ENCODE measurements around the gene MESP1. TPM values are rescaled to one million over a fixed set of nuclear protein-coding genes. Genes with fewer than 3 reads are reported as not detected.
A peak's percentile ranks its signal among the peaks of the same experiment; 100 is the strongest.

The MESP1 gene
- total and polyA plus RNA-seq, 4 experiments from 2014 or later: 0.53 to 1.2 (median 0.74) TPM

- Mint-ChIP-seq H3K27me3 (peaks cover 2 to 6% of the 10 kb centered on the region in 2 donors), H3K36me3 (no peaks in the 10 kb centered on the region), H3K4me1 (no peaks in the 10 kb centered on the region), H3K27ac (no peak overlapping the region), H3K9me3 (no peaks in the 10 kb centered on the region), H3K4me3 (no peak overlapping the region)
- no peak overlapping the region for H3K27ac ChIP-seq (ENCODE audit: low read depth, low read length)
- ChIA-PET CTCF (ENCODE audit: partially characterized antibody) (interaction anchor here (1.1 kb wide), 1 partner anchor 46 kb away, joined by 3 read pairs; no protein-coding TSS in a partner anchor), POLR2A (ENCODE audit: partially characterized antibody) (no interaction called here)
- peaks cover 3% of the 10 kb centered on the region for H3K4me1 ChIP-seq (ENCODE audit: insufficient read depth, low read length)
- intact Hi-C loops (cut with micrococcal nuclease): no loop called here
- no peaks in the 10 kb centered on the region for H3K36me3 ChIP-seq (ENCODE audit: insufficient read depth, low read length)
- H3K4me3 ChIP-seq (ENCODE audit: low read length in 2 of 2): no peak overlapping the region
- H3K27me3 ChIP-seq (ENCODE audit: insufficient read depth, low read length): peaks cover 7% of the 10 kb centered on the region
- DNase-seq: no peak
- no peaks in the 10 kb centered on the region for H3K9me3 ChIP-seq (ENCODE audit: control insufficient read depth in 1 of 2, low read length in 2 of 2)
These were observed 22.0 kb upstream of the MESP1 start for GRCh38 chr15:89772932-89773583.

GRCh38 chr15:89770041-89770440 is 19.0 kb upstream of the MESP1 start:
- Mint-ChIP-seq H3K27me3 (peaks cover 2% of the 10 kb centered on the region in 2 donors), H3K4me3 (no peak overlapping the region), H3K9me3 (no peaks in the 10 kb centered on the region), H3K36me3 (no peaks in the 10 kb centered on the region), H3K27ac (no peak overlapping the region), H3K4me1 (no peaks in the 10 kb centered on the region)
- no peak for DNase-seq
- H3K27ac ChIP-seq (ENCODE audit: low read depth, low read length): no peak overlapping the region
- no peaks in the 10 kb centered on the region for H3K36me3 ChIP-seq (ENCODE audit: insufficient read depth, low read length)
- H3K4me1 ChIP-seq (ENCODE audit: insufficient read depth, low read length): no peaks in the 10 kb centered on the region
- no peak overlapping the region for H3K4me3 ChIP-seq (ENCODE audit: low read length in 2 of 2)
- CTCF ChIA-PET (ENCODE audit: partially characterized antibody): interaction anchor here (1.0 to 1.2 kb wide), 2 partner anchors 9 to 30 kb away, joined by 3 to 4 read pairs; no protein-coding TSS in a partner anchor
- no peaks in the 10 kb centered on the region for H3K27me3 ChIP-seq (ENCODE audit: insufficient read depth, low read length)
- POLR2A ChIA-PET (ENCODE audit: partially characterized antibody): no interaction called here
- H3K9me3 ChIP-seq (ENCODE audit: control insufficient read depth in 1 of 2, low read length in 2 of 2): no peaks in the 10 kb centered on the region
- intact Hi-C loops (cut with micrococcal nuclease): no loop called here

GRCh38 chr15:89769366-89769765 is 18.3 kb upstream of the MESP1 start:
- H3K27ac Mint-ChIP-seq: no peak overlapping the region
- intact Hi-C loops (cut with micrococcal nuclease): no loop called here
- H3K4me1 ChIP-seq (ENCODE audit: insufficient read depth, low read length): no peaks in the 10 kb centered on the region

GRCh38 chr15:89768071-89768500 is 17.0 kb upstream of the MESP1 start:
- POLR2A ChIA-PET (ENCODE audit: partially characterized antibody): no interaction called here
- no peak overlapping the region for H3K27ac Mint-ChIP-seq
- Histone ChIP-seq H3K27ac (ENCODE audit: low read depth, low read length) (no peak overlapping the region), H3K27me3 (ENCODE audit: insufficient read depth, low read length) (no peaks in the 10 kb centered on the region), H3K4me1 (ENCODE audit: insufficient read depth, low read length) (no peaks in the 10 kb centered on the region), H3K4me3 (ENCODE audit: low read length in 2 of 2) (no peak overlapping the region), H3K9me3 (ENCODE audit: control insufficient read depth in 1 of 2, low read length in 2 of 2) (no peaks in the 10 kb centered on the region), H3K36me3 (ENCODE audit: insufficient read depth, low read length) (no peaks in the 10 kb centered on the region)
- intact Hi-C loops (cut with micrococcal nuclease): no loop called here
- DNase-seq: no peak
- H3K36me3 Mint-ChIP-seq: no peaks in the 10 kb centered on the region
- CTCF ChIA-PET (ENCODE audit: partially characterized antibody): interaction anchor here (0.6 to 1.2 kb wide), 3 partner anchors 17 to 30 kb away, joined by 3 read pairs; partner anchors contain the start of gene MESP1
- no peak overlapping the region for H3K4me3 Mint-ChIP-seq
- H3K4me1 Mint-ChIP-seq: no peaks in the 10 kb centered on the region
- no peaks in the 10 kb centered on the region for H3K27me3 Mint-ChIP-seq
- H3K9me3 Mint-ChIP-seq: no peaks in the 10 kb centered on the region

More at GRCh38 chr15:89769366-89769765, 18.3 kb upstream of the MESP1 start:
- H3K9me3 ChIP-seq (ENCODE audit: control insufficient read depth in 1 of 2, low read length in 2 of 2): no peaks in the 10 kb centered on the region
- no peaks in the 10 kb centered on the region for H3K36me3 ChIP-seq (ENCODE audit: insufficient read depth, low read length)
- H3K9me3 Mint-ChIP-seq: no peaks in the 10 kb centered on the region
- CTCF ChIA-PET (ENCODE audit: partially characterized antibody): no interaction called here
- no peak overlapping the region for H3K4me3 ChIP-seq (ENCODE audit: low read length in 2 of 2)
- no peaks in the 10 kb centered on the region for H3K4me1 Mint-ChIP-seq
- no peak overlapping the region for H3K4me3 Mint-ChIP-seq
- DNase-seq: no peak
- no peak overlapping the region for H3K27ac ChIP-seq (ENCODE audit: low read depth, low read length)
- H3K36me3 Mint-ChIP-seq: no peaks in the 10 kb centered on the region
- H3K27me3 Mint-ChIP-seq: peaks cover 2% of the 10 kb centered on the region in 2 donors
- H3K27me3 ChIP-seq (ENCODE audit: insufficient read depth, low read length): no peaks in the 10 kb centered on the region
- POLR2A ChIA-PET (ENCODE audit: partially characterized antibody): no interaction called here

GRCh38 chr15:89767411-89767915 is 16.4 kb upstream of the MESP1 start:
- Mint-ChIP-seq H3K9me3 (no peaks in the 10 kb centered on the region), H3K27me3 (no peaks in the 10 kb centered on the region), H3K27ac (no peak overlapping the region), H3K36me3 (no peaks in the 10 kb centered on the region), H3K4me3 (no peak overlapping the region), H3K4me1 (no peaks in the 10 kb centered on the region)
- ChIA-PET CTCF (ENCODE audit: partially characterized antibody) (interaction anchor here (0.7 to 1.2 kb wide), 2 partner anchors 27 to 29 kb away, joined by 3 read pairs; no protein-coding TSS in a partner anchor), POLR2A (ENCODE audit: partially characterized antibody) (no interaction called here)
- Histone ChIP-seq H3K27ac (ENCODE audit: low read depth, low read length) (no peak overlapping the region), H3K9me3 (ENCODE audit: control insufficient read depth in 1 of 2, low read length in 2 of 2) (no peaks in the 10 kb centered on the region), H3K4me3 (ENCODE audit: low read length in 2 of 2) (no peak overlapping the region), H3K4me1 (ENCODE audit: insufficient read depth, low read length) (no peaks in the 10 kb centered on the region), H3K27me3 (ENCODE audit: insufficient read depth, low read length) (no peaks in the 10 kb centered on the region), H3K36me3 (ENCODE audit: insufficient read depth, low read length) (no peaks in the 10 kb centered on the region)
- intact Hi-C loops (cut with micrococcal nuclease): no loop called here
- DNase-seq: no peak

- no peak overlapping the region for H3K4me3 ChIP-seq (ENCODE audit: low read length in 2 of 2)
- CTCF ChIA-PET (ENCODE audit: partially characterized antibody): interaction anchor here (1.2 kb wide), 1 partner anchor 27 kb away, joined by 3 read pairs; no protein-coding TSS in a partner anchor
- H3K27me3 ChIP-seq (ENCODE audit: insufficient read depth, low read length): no peaks in the 10 kb centered on the region
- H3K9me3 ChIP-seq (ENCODE audit: control insufficient read depth in 1 of 2, low read length in 2 of 2): no peaks in the 10 kb centered on the region
- Mint-ChIP-seq H3K27ac (peak overlapping the region in 3 of 7 donors; percentile 62 to 80 (median 70)), H3K9me3 (no peaks in the 10 kb centered on the region), H3K4me1 (no peaks in the 10 kb centered on the region), H3K4me3 (no peak overlapping the region), H3K36me3 (no peaks in the 10 kb centered on the region), H3K27me3 (no peaks in the 10 kb centered on the region)
- no peaks in the 10 kb centered on the region for H3K4me1 ChIP-seq (ENCODE audit: insufficient read depth, low read length)
- intact Hi-C loops (cut with micrococcal nuclease): no loop called here
- POLR2A ChIA-PET (ENCODE audit: partially characterized antibody): no interaction called here
- H3K27ac ChIP-seq (ENCODE audit: low read depth, low read length): no peak overlapping the region
- no peaks in the 10 kb centered on the region for H3K36me3 ChIP-seq (ENCODE audit: insufficient read depth, low read length)
- DNase-seq: no peak
These were observed 15.6 kb upstream of the MESP1 start for GRCh38 chr15:89766357-89767311.

GRCh38 chr15:89765694-89766093 is 14.6 kb upstream of the MESP1 start:
- Mint-ChIP-seq H3K36me3 (no peaks in the 10 kb centered on the region), H3K9me3 (no peaks in the 10 kb centered on the region), H3K4me1 (no peaks in the 10 kb centered on the region), H3K4me3 (no peak overlapping the region), H3K27ac (peak overlapping the region in 1 of 7 donors; percentile 49), H3K27me3 (peaks cover 0 to 2% of the 10 kb centered on the region in 2 donors)
- Histone ChIP-seq H3K9me3 (ENCODE audit: control insufficient read depth in 1 of 2, low read length in 2 of 2) (no peaks in the 10 kb centered on the region), H3K27me3 (ENCODE audit: insufficient read depth, low read length) (no peaks in the 10 kb centered on the region), H3K27ac (ENCODE audit: low read depth, low read length) (no peak overlapping the region), H3K36me3 (ENCODE audit: insufficient read depth, low read length) (no peaks in the 10 kb centered on the region), H3K4me1 (ENCODE audit: insufficient read depth, low read length) (no peaks in the 10 kb centered on the region), H3K4me3 (ENCODE audit: low read length in 2 of 2) (no peak overlapping the region)
- intact Hi-C loops (cut with micrococcal nuclease): no loop called here
- ChIA-PET POLR2A (ENCODE audit: partially characterized antibody) (no interaction called here), CTCF (ENCODE audit: partially characterized antibody) (interaction anchor here (3.2 kb wide), 1 partner anchor 25 kb away, joined by 9 read pairs; no protein-coding TSS in a partner anchor)
- DNase-seq: no peak

All from CD4-positive, alpha-beta memory T cell (primary cell).